Tibial nerve (tissue), 4 donors: ENCODE measurements around the gene SAMD14. TPM values are rescaled to one million over a fixed set of nuclear protein-coding genes. Genes with fewer than 3 reads are reported as not detected.

Experiments used
- DNase-seq, 2 donors: peaks; one replicate each; pipeline ENCODE4 v3.0.0-alpha.2; 2019; ENCODE audit warnings: low spot score in 2 of 2
- H3K27ac ChIP-seq, 4 donors: fragments of 200-600 bp; sonication (generic) in 3 of 4; one replicate each; pipeline ENCODE4 v1.5.1; 2017 to 2019; ENCODE audit warnings: mild to moderate bottlenecking in 1 of 4
- H3K27me3 ChIP-seq, 2 donors: fragments of 200-600 bp; sonication (generic) in 1 of 2; one replicate each; pipeline versions ENCODE4 v1.5.1 to v1.6.0; 2017 to 2019
- H3K36me3 ChIP-seq, 3 donors: fragments of 200-600 bp; sonication (generic); one replicate each; pipeline ENCODE4 v1.5.1; 2018 to 2019
- H3K4me1 ChIP-seq, 4 donors: fragments of 200-600 bp; sonication (generic) in 3 of 4; one replicate each; pipeline ENCODE4 v1.5.1; 2017 to 2019
- H3K4me3 ChIP-seq, 4 donors: fragments of 200-600 bp; sonication (generic) in 3 of 4; one replicate each; pipeline ENCODE4 v1.5.1; 2017 to 2019; ENCODE audit warnings: mild to moderate bottlenecking in 1 of 4, moderate library complexity in 1 of 4
- H3K9me3 ChIP-seq, 4 donors: fragments of 200-600 bp; sonication (generic) in 3 of 4; one replicate each; pipeline ENCODE4 v1.5.1; 2017 to 2019
- CTCF ChIP-seq, 5 experiments: fragments of 200-600 bp in 3 of 5; fragments of 450-650 bp in 2 of 5; sonication (generic) in 3 of 5; IDR thresholded peaks; one replicate each; pipeline ENCODE4 v1.5.1; 2016 to 2019; ENCODE audit warnings: antibody characterized with exemption in 5 of 5, mild to moderate bottlenecking in 3 of 5, moderate library complexity in 2 of 5
- EP300 ChIP-seq, 2 donors: sonication (generic); formaldehyde crosslinking; IDR thresholded peaks; one replicate each; pipeline ENCODE4 v1.6.1; 2017; ENCODE audit warnings: antibody characterized with exemption in 2 of 2, mild to moderate bottlenecking in 1 of 2
- POLR2A ChIP-seq, 2 donors: fragments of 450-650 bp; IDR thresholded peaks; one replicate each; pipeline ENCODE4 v1.6.1; 2017; ENCODE audit warnings: antibody characterized with exemption in 2 of 2, mild to moderate bottlenecking in 2 of 2, moderate library complexity in 2 of 2
- WGBS, 2 donors: methylation state at CpG; one replicate each; pipeline ENCODE4 v1.1.5; 2018; 5-methylcytosine and 5-hydroxymethylcytosine counted together
- total RNA-seq, 4 donors: library from RNA; depleted of rRNA; stranded (reverse); fragments of >200 nt; gene quantifications; one replicate each; pipeline ENCODE4 v1.1.0, GENCODE V29; 2016

Gene SAMD14
- total RNA-seq, 4 donors from 2014 or later = 0.63 to 1.5 (median 1.1) TPM

- peaks cover 0 to 76% (median 41%) of the 10 kb centered on the region in 4 donors for H3K4me1 ChIP-seq
- H3K4me3 ChIP-seq = peak overlapping the region; percentile 72 to 96 (median 93)
- 11 to 13% methylated on average over 5 of the region's 5 CpGs for WGBS, 2 donors
Measured at GRCh38 chr17:50147841-50148225, 17.9 kb upstream of the SAMD14 start.

GRCh38 chr17:50146927-50147665 is 17.1 kb upstream of the SAMD14 start:
- Histone ChIP-seq H3K4me1 (peaks cover 0 to 71% (median 37%) of the 10 kb centered on the region in 4 donors), H3K27ac (peak overlapping the region; percentile 81 to 94 (median 90)), H3K36me3 (peaks cover 0 to 29% (median 1%) of the 10 kb centered on the region in 3 donors), H3K4me3 (peak overlapping the region; percentile 72 to 96 (median 93)), H3K9me3 (no peaks in the 10 kb centered on the region), H3K27me3 (no peaks in the 10 kb centered on the region)
- 22 to 28% methylated on average over 15 of the region's 15 CpGs for WGBS, 2 donors
- no peak for DNase-seq
- TF ChIP-seq EP300 (IDR thresholded peaks at IDR 0.05) (peak in 1 of 2 donors; percentile 23), CTCF (IDR thresholded peaks at IDR 0.05) (no peak)

More at GRCh38 chr17:50147841-50148225, 17.9 kb upstream of the SAMD14 start:
- TF ChIP-seq EP300 (IDR thresholded peaks at IDR 0.05) = no peak
- TF ChIP-seq POLR2A (IDR thresholded peaks at IDR 0.05) = no peak
- TF ChIP-seq CTCF (IDR thresholded peaks at IDR 0.05) = no peak
- Histone ChIP-seq H3K27ac (peak overlapping the region; percentile 81 to 94 (median 90)), H3K27me3 (no peaks in the 10 kb centered on the region), H3K36me3 (peaks cover 0 to 22% (median 0%) of the 10 kb centered on the region in 3 donors), H3K9me3 (no peaks in the 10 kb centered on the region)
- DNase-seq = no peak

GRCh38 chr17:50146230-50146926 is 16.4 kb upstream of the SAMD14 start:
- H3K27me3 ChIP-seq = no peaks in the 10 kb centered on the region
- TF ChIP-seq CTCF (IDR thresholded peaks at IDR 0.05) (peak in 1 of 5 experiments; percentile 13), POLR2A (IDR thresholded peaks at IDR 0.05) (no peak)
- H3K4me3 ChIP-seq = peak overlapping the region in 3 of 4 donors; percentile 22 to 93 (median 72)
- DNase-seq = no peak
- peaks cover 0 to 64% (median 39%) of the 10 kb centered on the region in 4 donors for H3K4me1 ChIP-seq
- H3K27ac ChIP-seq = peak overlapping the region in 3 of 4 donors; percentile 89 to 94 (median 92)
- no peaks in the 10 kb centered on the region for H3K9me3 ChIP-seq
- WGBS, 2 donors = 40 to 57% methylated on average over 5 to 10 of the region's 10 CpGs
- H3K36me3 ChIP-seq = peaks cover 0 to 36% (median 8%) of the 10 kb centered on the region in 3 donors

- DNase-seq = no peak
- WGBS, 2 donors = 43 to 47% methylated on average over 11 of the region's 11 CpGs
- Histone ChIP-seq H3K36me3 (peaks cover 0 to 43% (median 15%) of the 10 kb centered on the region in 3 donors), H3K9me3 (no peaks in the 10 kb centered on the region), H3K4me3 (no peak overlapping the region), H3K27me3 (no peaks in the 10 kb centered on the region), H3K27ac (peak overlapping the region in 3 of 4 donors; percentile 89 to 94 (median 92)), H3K4me1 (peaks cover 0 to 64% (median 42%) of the 10 kb centered on the region in 4 donors)
- TF ChIP-seq EP300 (IDR thresholded peaks at IDR 0.05) (no peak), CTCF (IDR thresholded peaks at IDR 0.05) (no peak), POLR2A (IDR thresholded peaks at IDR 0.05) (no peak)
Measured at GRCh38 chr17:50145532-50146229, 15.7 kb upstream of the SAMD14 start.
